SK-N-SH (cell line): ENCODE results near the gene CHST9. TPM values are rescaled to one million over a fixed set of nuclear protein-coding genes. Genes with fewer than 3 reads are reported as not detected.

Source experiments
- CTCF ChIA-PET: fragments of 300-600, 350-600 bp; formaldehyde crosslinking; extraction: SDS; loops from one replicate; lab custom pipeline; 2021; lab: Yijun Ruan, JAX
- POLR2A ChIA-PET: fragments of 350-600 bp; sonication (Branson Sonifier 250); formaldehyde crosslinking; extraction: SDS; loops from one replicate; lab custom pipeline; 2020; ENCODE audit warnings: antibody characterized with exemption, inconsistent platforms; lab: Yijun Ruan, JAX
- DNase-seq: peaks from one replicate; pipeline ENCODE4 v3.0.0; 2012
- H2AFZ ChIP-seq: fragments of 200-600 bp; sonication (generic); 2 replicates; pipeline ENCODE4 v1.8.1; 2016; ENCODE audit warnings: antibody characterized with exemption, mild to moderate bottlenecking, low read depth
- H3F3A ChIP-seq: fragments of 200-600 bp; sonication (generic); replicated peaks from 2 replicates; pipeline ENCODE3; 2016; ENCODE audit warnings: antibody characterized with exemption, mild to moderate bottlenecking; ENCODE audit not compliant: insufficient read depth
- H3K27ac ChIP-seq, 2 experiments: fragments of 200-500 bp in 1 of 2; fragments of 200-600 bp in 1 of 2; sonication (Bioruptor generic) in 1 of 2; sonication (generic), shearing (Covaris generic) in 1 of 2; 2 replicates each; pipeline versions ENCODE4 v1.5.1 to v1.6.1; 2014 to 2016; ENCODE audit warnings: low read depth in 2 of 2, inconsistent platforms in 1 of 2, low read length in 1 of 2, mild to moderate bottlenecking in 1 of 2, mixed read lengths in 1 of 2
- H3K27me3 ChIP-seq: fragments of 200-600 bp; sonication (generic), shearing (Covaris generic); 2 replicates; pipeline ENCODE4 v1.6.1; 2016; ENCODE audit warnings: mixed run types; ENCODE audit not compliant: insufficient read depth
- H3K36me3 ChIP-seq, 2 experiments: fragments of 200-500 bp in 1 of 2; fragments of 200-600 bp in 1 of 2; sonication (Bioruptor generic) in 1 of 2; sonication (generic) in 1 of 2; replicated peaks in 1 of 2; 2 replicates each; pipeline versions ENCODE3 to v1.5.1; 2014 to 2016; ENCODE audit warnings: low read length in 1 of 2, mild to moderate bottlenecking in 1 of 2; ENCODE audit not compliant: insufficient read depth in 2 of 2, control insufficient read depth in 1 of 2
- H3K4me1 ChIP-seq, 2 experiments: fragments of 200-500 bp in 1 of 2; fragments of 200-600 bp in 1 of 2; sonication (Bioruptor generic) in 1 of 2; sonication (generic), shearing (Covaris generic) in 1 of 2; 2 replicates each; pipeline versions ENCODE4 v1.5.1 to v1.6.1; 2014 to 2016; ENCODE audit warnings: low read depth in 1 of 2, low read length in 1 of 2, mixed run types in 1 of 2; ENCODE audit not compliant: insufficient read depth in 2 of 2, control insufficient read depth in 1 of 2
- H3K4me2 ChIP-seq: fragments of 200-600 bp; sonication (generic), shearing (Covaris generic); 2 replicates; pipeline ENCODE4 v1.6.1; 2017; ENCODE audit warnings: mixed run types
- H3K4me3 ChIP-seq, 2 experiments: fragments of 200-500 bp in 1 of 2; fragments of 200-600 bp in 1 of 2; sonication (Bioruptor generic) in 1 of 2; sonication (generic), shearing (Covaris generic) in 1 of 2; 2 replicates each; pipeline versions ENCODE4 v1.5.1 to v1.8.1; 2014 to 2016; ENCODE audit warnings: low read depth in 2 of 2, inconsistent platforms in 1 of 2, low read length in 1 of 2, mild to moderate bottlenecking in 1 of 2, mixed read lengths in 1 of 2, moderate library complexity in 1 of 2
- H3K79me2 ChIP-seq: fragments of 200-600 bp; sonication (generic); 2 replicates; pipeline ENCODE4 v1.8.1; 2017; ENCODE audit warnings: mild to moderate bottlenecking; ENCODE audit not compliant: insufficient read depth
- H3K9ac ChIP-seq: fragments of 200-600 bp; sonication (generic); 2 replicates; pipeline ENCODE4 v1.6.1; 2017; ENCODE audit warnings: mixed run types
- H3K9me2 ChIP-seq: fragments of 200-600 bp; sonication (generic); 2 replicates; pipeline ENCODE4 v1.6.1; 2017; ENCODE audit warnings: mixed run types
- H3K9me3 ChIP-seq: fragments of 200-600 bp; sonication (generic); 2 replicates; pipeline ENCODE4 v1.6.1; 2017; ENCODE audit warnings: mixed run types, mild to moderate bottlenecking, moderate library complexity
- H4K20me1 ChIP-seq: fragments of 200-600 bp; sonication (generic); 2 replicates; pipeline ENCODE4 v1.6.1; 2017; ENCODE audit warnings: mild to moderate bottlenecking, mixed run types; ENCODE audit not compliant: insufficient read depth
- CHD2 ChIP-seq: fragments of 150-350 bp; IDR thresholded peaks from 2 replicates; pipeline ENCODE4 v1.6.1; 2018; ENCODE audit warnings: low read length; ENCODE audit not compliant: partially characterized antibody
- ELF1 ChIP-seq: IDR thresholded peaks from 2 replicates; pipeline ENCODE4 v1.4.0; 2012
- EZH2phosphoT487 ChIP-seq: fragments of 200-600 bp; sonication (generic); IDR thresholded peaks from 2 replicates; pipeline ENCODE4 v1.6.1; 2017; ENCODE audit warnings: low read depth, mixed run types, mild to moderate bottlenecking, antibody characterized with exemption, moderate library complexity, borderline replicate concordance
- FOSL2 ChIP-seq: IDR thresholded peaks from 2 replicates; pipeline ENCODE4 v1.4.0; 2012; ENCODE audit warnings: low read depth, mild to moderate bottlenecking, moderate library complexity, borderline replicate concordance
- FOXJ3 ChIP-seq: sonication (generic); formaldehyde crosslinking; IDR thresholded peaks from 2 replicates; pipeline ENCODE4 v1.5.1; 2020; ENCODE audit warnings: mild to moderate bottlenecking, missing genetic modification reagents
- GABPA ChIP-seq: IDR thresholded peaks from 2 replicates; pipeline ENCODE4 v1.4.0; 2012; ENCODE audit warnings: low read depth, mild to moderate bottlenecking
- GATA2 ChIP-seq: sonication (generic); formaldehyde crosslinking; IDR thresholded peaks from 2 replicates; pipeline ENCODE4 v1.5.0; 2020; ENCODE audit warnings: mild to moderate bottlenecking, missing genetic modification reagents
- MEF2A ChIP-seq: IDR thresholded peaks from 2 replicates; pipeline ENCODE4 v1.4.0; 2012; ENCODE audit warnings: low read depth, borderline replicate concordance
- MXI1 ChIP-seq: IDR thresholded peaks from 2 replicates; pipeline ENCODE4 v1.6.1; 2012; ENCODE audit warnings: mild to moderate bottlenecking, low read depth, low read length, improper control_type of control experiment
- NRF1 ChIP-seq: IDR thresholded peaks from 2 replicates; pipeline ENCODE4 v1.6.1; 2012; ENCODE audit warnings: low read depth, mild to moderate bottlenecking, low read length
- POLR2AphosphoS5 ChIP-seq: IDR thresholded peaks from 2 replicates; pipeline ENCODE4 v1.6.1; 2012; ENCODE audit warnings: low read depth, low read length
- RAD21 ChIP-seq: IDR thresholded peaks from 2 replicates; pipeline ENCODE4 v1.6.1; 2012; ENCODE audit warnings: mild to moderate bottlenecking, low read length
- RXRA ChIP-seq: IDR thresholded peaks from 2 replicates; pipeline ENCODE4 v1.4.0; 2012; ENCODE audit warnings: low read depth, mild to moderate bottlenecking, borderline replicate concordance
- SIN3A ChIP-seq: IDR thresholded peaks from 2 replicates; pipeline ENCODE4 v1.6.1; 2012; ENCODE audit warnings: low read depth, mild to moderate bottlenecking, low read length, moderate library complexity, borderline replicate concordance
- SMC3 ChIP-seq: IDR thresholded peaks from 2 replicates; pipeline ENCODE4 v1.6.1; 2012; ENCODE audit warnings: low read depth, low read length, improper control_type of control experiment
- TAF1 ChIP-seq: IDR thresholded peaks from 2 replicates; pipeline ENCODE4 v1.6.1; 2012; ENCODE audit warnings: low read depth, mild to moderate bottlenecking, low read length, moderate library complexity, borderline replicate concordance
- TEAD4 ChIP-seq: IDR thresholded peaks from 2 replicates; pipeline ENCODE4 v1.4.0; 2012; ENCODE audit warnings: mild to moderate bottlenecking, borderline replicate concordance; ENCODE audit not compliant: insufficient read depth
- WGBS: methylation state at CpG from one replicate; pipeline ENCODE4 v1.1.6; 2017; ENCODE audit warnings: low lambda C conversion rate; 5-methylcytosine and 5-hydroxymethylcytosine counted together
- polyA plus RNA-seq, 3 experiments: library from polyadenylated mRNA; depleted of rRNA; stranded (reverse); fragments of >200 nt; gene quantifications; 2 replicates each; pipeline ENCODE4 v1.2.3, GENCODE V29; 2012
- TF ChIP-seq, protein P1 (sequence below): IDR thresholded peaks from 2 replicates; pipeline ENCODE4 v1.4.0; 2012; ENCODE audit warnings: low read depth, borderline replicate concordance
- TF ChIP-seq, protein P2 (sequence below): fragments of 150-350 bp; IDR thresholded peaks from 2 replicates; pipeline ENCODE4 v1.6.1; 2017; ENCODE audit warnings: antibody characterized with exemption, low read length, low read depth, borderline replicate concordance
- TF ChIP-seq, protein P3 (sequence below): fragments of 200-600 bp; sonication (generic); IDR thresholded peaks from 2 replicates; pipeline ENCODE4 v1.6.1; 2017; ENCODE audit warnings: antibody characterized with exemption, mild to moderate bottlenecking, moderate library complexity

The CHST9 gene
- polyA plus RNA-seq, 1 of the 3 experiments (the other 2 are of a cell fraction), result not detected

DNA sequence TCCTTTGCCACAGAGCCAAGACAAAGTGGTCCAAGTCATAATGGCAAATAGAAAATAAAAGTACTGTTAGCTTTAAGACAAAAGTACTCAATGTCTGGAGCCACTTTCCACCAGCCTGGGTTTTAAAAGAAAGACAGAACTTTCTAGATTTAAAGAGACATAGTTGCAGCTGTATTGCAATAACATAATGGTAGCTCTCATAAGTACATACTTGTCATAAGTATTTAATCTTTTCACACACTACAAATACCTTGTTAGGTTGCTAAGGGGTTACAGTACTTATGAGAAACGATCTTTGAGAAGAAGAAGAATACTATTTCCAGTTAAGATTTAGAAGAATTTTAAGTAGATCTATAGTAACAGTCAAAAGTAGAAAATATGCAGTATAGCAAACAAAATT, 290.7 kb downstream of the CHST9 start:
- Histone ChIP-seq H3K27ac (no peak overlapping the region), H2AFZ (no peak overlapping the region), H3K79me2 (no peaks in the 10 kb centered on the region), H3K9ac (no peak overlapping the region), H3K9me3 (no peaks in the 10 kb centered on the region), H4K20me1 (no peaks in the 10 kb centered on the region), H3K36me3 (no peaks in the 10 kb centered on the region), H3K4me3 (no peak overlapping the region), H3K4me2 (no peak overlapping the region), H3K4me1 (no peaks in the 10 kb centered on the region), H3K9me2 (no peaks in the 10 kb centered on the region), H3F3A (no peaks in the 10 kb centered on the region), H3K27me3 (no peaks in the 10 kb centered on the region; the same call in 1 of the 2 replicates)
- POLR2A ChIA-PET, result no interaction called here
- TF ChIP-seq NRF1, result no peak
- TF ChIP-seq EZH2phosphoT487, result no peak
- no peak for TF ChIP-seq MXI1
- TF ChIP-seq CHD2, result no peak
- TF ChIP-seq RAD21, result no peak
- TF ChIP-seq ELF1, result no peak
- no peak for TF ChIP-seq TAF1
- no peak for TF ChIP-seq SIN3A
- TF ChIP-seq FOXJ3 (CRISPR knock-in tag), result no peak
- TF ChIP-seq, protein P1, sequence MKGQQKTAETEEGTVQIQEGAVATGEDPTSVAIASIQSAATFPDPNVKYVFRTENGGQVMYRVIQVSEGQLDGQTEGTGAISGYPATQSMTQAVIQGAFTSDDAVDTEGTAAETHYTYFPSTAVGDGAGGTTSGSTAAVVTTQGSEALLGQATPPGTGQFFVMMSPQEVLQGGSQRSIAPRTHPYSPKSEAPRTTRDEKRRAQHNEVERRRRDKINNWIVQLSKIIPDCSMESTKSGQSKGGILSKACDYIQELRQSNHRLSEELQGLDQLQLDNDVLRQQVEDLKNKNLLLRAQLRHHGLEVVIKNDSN, result no peak
- no peak for TF ChIP-seq MEF2A
- no peak for TF ChIP-seq GABPA
- no peak for TF ChIP-seq POLR2AphosphoS5
- TF ChIP-seq SMC3, result no peak
- TF ChIP-seq TEAD4, result no peak
- TF ChIP-seq, protein P2, sequence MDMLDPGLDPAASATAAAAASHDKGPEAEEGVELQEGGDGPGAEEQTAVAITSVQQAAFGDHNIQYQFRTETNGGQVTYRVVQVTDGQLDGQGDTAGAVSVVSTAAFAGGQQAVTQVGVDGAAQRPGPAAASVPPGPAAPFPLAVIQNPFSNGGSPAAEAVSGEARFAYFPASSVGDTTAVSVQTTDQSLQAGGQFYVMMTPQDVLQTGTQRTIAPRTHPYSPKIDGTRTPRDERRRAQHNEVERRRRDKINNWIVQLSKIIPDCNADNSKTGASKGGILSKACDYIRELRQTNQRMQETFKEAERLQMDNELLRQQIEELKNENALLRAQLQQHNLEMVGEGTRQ, result no peak
- no peak for TF ChIP-seq FOSL2
- TF ChIP-seq, protein P3, sequence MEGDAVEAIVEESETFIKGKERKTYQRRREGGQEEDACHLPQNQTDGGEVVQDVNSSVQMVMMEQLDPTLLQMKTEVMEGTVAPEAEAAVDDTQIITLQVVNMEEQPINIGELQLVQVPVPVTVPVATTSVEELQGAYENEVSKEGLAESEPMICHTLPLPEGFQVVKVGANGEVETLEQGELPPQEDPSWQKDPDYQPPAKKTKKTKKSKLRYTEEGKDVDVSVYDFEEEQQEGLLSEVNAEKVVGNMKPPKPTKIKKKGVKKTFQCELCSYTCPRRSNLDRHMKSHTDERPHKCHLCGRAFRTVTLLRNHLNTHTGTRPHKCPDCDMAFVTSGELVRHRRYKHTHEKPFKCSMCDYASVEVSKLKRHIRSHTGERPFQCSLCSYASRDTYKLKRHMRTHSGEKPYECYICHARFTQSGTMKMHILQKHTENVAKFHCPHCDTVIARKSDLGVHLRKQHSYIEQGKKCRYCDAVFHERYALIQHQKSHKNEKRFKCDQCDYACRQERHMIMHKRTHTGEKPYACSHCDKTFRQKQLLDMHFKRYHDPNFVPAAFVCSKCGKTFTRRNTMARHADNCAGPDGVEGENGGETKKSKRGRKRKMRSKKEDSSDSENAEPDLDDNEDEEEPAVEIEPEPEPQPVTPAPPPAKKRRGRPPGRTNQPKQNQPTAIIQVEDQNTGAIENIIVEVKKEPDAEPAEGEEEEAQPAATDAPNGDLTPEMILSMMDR, result no peak
- TF ChIP-seq GATA2 (CRISPR knock-in tag), result no peak
- TF ChIP-seq RXRA, result no peak
- DNase-seq, result no peak
- 23% methylated on average over 1 of the region's 1 CpG for whole genome bisulfite sequencing
- CTCF ChIA-PET, result interaction anchor here (2.0 kb wide), 1 partner anchor 22 kb away, joined by 5 read pairs; no protein-coding TSS in a partner anchor
